ENCODE measurements around the gene TOMM34. TPM values are rescaled to one million over a fixed set of nuclear protein-coding genes. Genes with fewer than 3 reads are reported as not detected.

Gene TOMM34, protein sequence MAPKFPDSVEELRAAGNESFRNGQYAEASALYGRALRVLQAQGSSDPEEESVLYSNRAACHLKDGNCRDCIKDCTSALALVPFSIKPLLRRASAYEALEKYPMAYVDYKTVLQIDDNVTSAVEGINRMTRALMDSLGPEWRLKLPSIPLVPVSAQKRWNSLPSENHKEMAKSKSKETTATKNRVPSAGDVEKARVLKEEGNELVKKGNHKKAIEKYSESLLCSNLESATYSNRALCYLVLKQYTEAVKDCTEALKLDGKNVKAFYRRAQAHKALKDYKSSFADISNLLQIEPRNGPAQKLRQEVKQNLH
- total RNA-seq (16.8 TPM), polyA plus RNA-seq (20.0 TPM)
- long read RNA-seq, donor 1, partial matches to known transcripts = 0 of 1 reads
- long read RNA-seq, donor 1, other reads (novel, unspliced or antisense) = 0 of 1 reads
- long read RNA-seq, donor 2, transcript TOMM34-201 (7 exons, 2,062 nt) = major isoform, 13 of 73 reads
- long read RNA-seq, donor 2, partial matches to known transcripts = 46 of 73 reads
- long read RNA-seq, donor 2, other reads (novel, unspliced or antisense) = 14 of 73 reads
- long read RNA-seq, donor 3, transcript TOMM34-201 (7 exons, 2,062 nt) = major isoform, 7 of 14 reads
- long read RNA-seq, donor 3, partial matches to known transcripts = 7 of 14 reads
- long read RNA-seq, donor 3, other reads (novel, unspliced or antisense) = 0 of 14 reads
- long read RNA-seq, donor 4, transcript TOMM34-201 (7 exons, 2,062 nt) = major isoform, 7 of 14 reads
- long read RNA-seq, donor 4, partial matches to known transcripts = 7 of 14 reads
- long read RNA-seq, donor 4, other reads (novel, unspliced or antisense) = 0 of 14 reads
- long read RNA-seq, donor 5, transcript TOMM34-201 (7 exons, 2,062 nt) = major isoform, 20 of 31 reads
- long read RNA-seq, donor 5, partial matches to known transcripts = 11 of 31 reads
- long read RNA-seq, donor 5, other reads (novel, unspliced or antisense) = 0 of 31 reads
- long read RNA-seq, donor 6, transcript TOMM34-201 (7 exons, 2,062 nt) = major isoform, 8 of 18 reads
- long read RNA-seq, donor 6, partial matches to known transcripts = 10 of 18 reads
- long read RNA-seq, donor 6, other reads (novel, unspliced or antisense) = 0 of 18 reads
- long read RNA-seq, donor 7, transcript TOMM34-201 (7 exons, 2,062 nt) = major isoform, 12 of 18 reads
- long read RNA-seq, donor 7, partial matches to known transcripts = 6 of 18 reads
- long read RNA-seq, donor 7, other reads (novel, unspliced or antisense) = 0 of 18 reads
- long read RNA-seq, donor 8, partial matches to known transcripts = 0 of 1 reads
- long read RNA-seq, donor 8, other reads (novel, unspliced or antisense) = 0 of 1 reads
- long read RNA-seq, donor 9, transcript TOMM34-201 (7 exons, 2,062 nt) = major isoform, 11 of 11 reads
- long read RNA-seq, donor 9, partial matches to known transcripts = 0 of 11 reads
- long read RNA-seq, donor 9, other reads (novel, unspliced or antisense) = 0 of 11 reads
- long read RNA-seq, donor 10, transcript TOMM34-201 (7 exons, 2,062 nt) = major isoform, 5 of 5 reads
- long read RNA-seq, donor 10, partial matches to known transcripts = 0 of 5 reads
- long read RNA-seq, donor 10, other reads (novel, unspliced or antisense) = 0 of 5 reads

DNA sequence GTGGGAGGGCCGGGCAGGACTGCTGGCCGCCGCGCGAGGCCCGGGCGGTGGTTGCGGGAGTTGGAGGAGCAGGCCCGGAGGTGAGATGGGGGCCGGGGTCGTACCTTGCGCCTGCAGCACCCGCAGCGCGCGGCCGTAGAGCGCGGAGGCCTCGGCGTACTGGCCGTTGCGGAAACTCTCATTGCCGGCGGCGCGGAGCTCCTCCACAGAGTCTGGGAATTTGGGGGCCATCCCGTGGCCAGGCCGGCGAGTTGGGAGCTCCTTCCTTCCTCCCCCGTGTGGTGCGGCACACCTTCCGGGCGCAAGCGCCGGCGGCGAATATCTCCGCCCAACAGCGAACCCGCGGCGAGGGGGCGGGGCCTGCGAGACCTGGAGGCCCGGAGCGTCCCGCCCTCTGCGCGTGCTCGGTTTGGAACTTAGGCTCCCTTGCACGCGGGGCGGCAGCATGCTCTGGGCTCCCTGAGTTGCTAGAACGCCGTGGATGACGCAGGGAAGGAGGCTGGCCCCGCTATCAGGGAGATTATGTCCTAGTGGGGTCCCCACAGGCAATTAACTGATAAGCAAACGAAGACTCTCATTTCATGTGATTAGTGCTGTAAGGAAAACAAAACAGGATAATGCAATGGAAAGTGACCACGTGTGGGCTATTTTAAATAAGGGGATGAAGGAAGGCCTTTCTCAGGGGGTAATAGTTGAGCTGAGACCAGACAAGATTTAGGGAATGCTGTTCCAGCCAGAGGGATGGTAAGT lies at the start of gene TOMM34:
TOMM34 (minus strand) TSS at position 295 of the 750 bp plus-strand sequence; CDS start at position 231, 64 bp downstream.
- WGBS = under 1% methylated on average over 60 of the region's 60 CpGs
- Histone ChIP-seq H3K4me1 (ENCODE audit: control insufficient read depth in 2 of 2, insufficient read depth in 2 of 2, low read length in 2 of 2) (peaks cover 14 to 20% of the 10 kb centered on the region in 2 donors), H3K27ac (ENCODE audit: low read depth in 1 of 2, low read length in 1 of 2) (peak within 1 kb of the TSS; percentile 71 to 85)

DNA sequence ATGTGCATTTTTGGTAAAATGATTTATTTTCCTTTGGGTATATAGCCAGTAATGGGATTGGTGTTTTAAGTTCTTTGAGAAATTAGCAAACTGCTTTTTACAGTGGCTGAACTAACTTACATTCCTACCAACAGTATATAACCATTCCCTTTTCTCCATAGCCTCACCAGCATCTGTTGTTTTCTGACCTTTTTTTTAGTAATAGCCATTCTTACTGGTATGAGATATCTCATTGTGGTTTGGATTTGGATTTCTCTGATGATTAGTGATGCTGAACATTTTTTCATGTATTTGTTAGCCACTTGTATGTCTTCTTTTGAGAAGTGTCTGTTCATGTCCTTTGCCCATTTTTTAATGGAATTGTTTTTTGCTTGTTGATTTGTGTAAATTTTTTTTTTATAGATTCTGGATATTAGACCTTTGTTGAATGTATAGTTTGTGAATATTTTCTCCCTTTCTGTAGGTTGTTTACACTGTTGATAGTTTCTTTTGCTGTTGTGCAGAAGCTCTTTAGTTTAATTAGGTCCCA lies 48.4 kb upstream of the TOMM34 start:
- H3K4me3 ChIP-seq (ENCODE audit: low read length in 2 of 2) = no peak overlapping the region
- peaks cover 19 to 39% of the 10 kb centered on the region in 2 donors for H3K36me3 ChIP-seq (ENCODE audit: control insufficient read depth in 2 of 2, insufficient read depth in 2 of 2, low read length in 1 of 2)

More for the DNA sequence above, at the start of gene TOMM34:
- Histone ChIP-seq H3K9me3 (ENCODE audit: control insufficient read depth in 2 of 2, insufficient read depth in 1 of 2, low read length in 1 of 2) (no peaks in the 10 kb centered on the region), H3K4me3 (ENCODE audit: low read length in 2 of 2) (peak within 1 kb of the TSS; percentile 72 to 88), H3K27me3 (ENCODE audit: control insufficient read depth in 2 of 2, insufficient read depth in 1 of 2, low read length in 1 of 2) (no peaks in the 10 kb centered on the region), H3K36me3 (ENCODE audit: control insufficient read depth in 2 of 2, insufficient read depth in 2 of 2, low read length in 1 of 2) (peaks cover 16 to 19% of the 10 kb centered on the region in 2 donors)
- peak in 8 of 9 donors; percentile 85 to 96 (median 92) for DNase-seq (ENCODE audit: low read depth in 6 of 9, low spot score in 9 of 9)

DNA sequence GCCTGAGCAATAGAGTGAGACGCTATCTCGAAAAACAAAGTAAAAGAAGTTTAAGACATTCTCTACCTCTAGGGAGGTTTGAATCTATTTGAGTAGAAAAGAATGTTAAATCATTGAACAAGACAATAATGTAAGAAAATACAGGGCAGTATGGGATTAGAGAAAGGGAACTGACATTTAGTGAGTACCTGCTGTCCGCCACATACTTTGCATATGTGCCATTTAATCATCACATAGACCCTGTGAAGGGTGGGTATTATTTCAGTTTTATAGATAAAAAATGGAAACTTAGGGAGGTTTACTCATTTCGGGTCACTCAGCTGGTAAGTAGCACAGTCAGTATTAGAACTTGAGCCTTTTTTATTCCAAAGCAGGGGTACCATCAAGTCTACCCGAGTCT lies 37.5 kb upstream of the TOMM34 start:
- no peaks in the 10 kb centered on the region for H3K9me3 ChIP-seq (ENCODE audit: control insufficient read depth in 2 of 2, insufficient read depth in 1 of 2, low read length in 1 of 2)
- WGBS = 96% methylated on average over 5 of the region's 5 CpGs
- no peaks in the 10 kb centered on the region for H3K27me3 ChIP-seq (ENCODE audit: control insufficient read depth in 2 of 2, insufficient read depth in 1 of 2, low read length in 1 of 2)
- no peak overlapping the region for H3K4me3 ChIP-seq (ENCODE audit: low read length in 2 of 2)
- H3K36me3 ChIP-seq (ENCODE audit: control insufficient read depth in 2 of 2, insufficient read depth in 2 of 2, low read length in 1 of 2) = peaks cover 35 to 66% of the 10 kb centered on the region in 2 donors
- H3K4me1 ChIP-seq (ENCODE audit: control insufficient read depth in 2 of 2, insufficient read depth in 2 of 2, low read length in 2 of 2) = no peaks in the 10 kb centered on the region
- DNase-seq (ENCODE audit: low read depth in 6 of 9, low spot score in 9 of 9) = no peak
- H3K27ac ChIP-seq (ENCODE audit: low read depth in 1 of 2, low read length in 1 of 2) = no peak overlapping the region

More for the DNA sequence above, 48.4 kb upstream of the TOMM34 start:
- Histone ChIP-seq H3K9me3 (ENCODE audit: control insufficient read depth in 2 of 2, insufficient read depth in 1 of 2, low read length in 1 of 2) (no peaks in the 10 kb centered on the region), H3K4me1 (ENCODE audit: control insufficient read depth in 2 of 2, insufficient read depth in 2 of 2, low read length in 2 of 2) (no peaks in the 10 kb centered on the region), H3K27me3 (ENCODE audit: control insufficient read depth in 2 of 2, insufficient read depth in 1 of 2, low read length in 1 of 2) (no peaks in the 10 kb centered on the region), H3K27ac (ENCODE audit: low read depth in 1 of 2, low read length in 1 of 2) (no peak overlapping the region)
- no peak for DNase-seq (ENCODE audit: low read depth in 6 of 9, low spot score in 9 of 9)

DNA sequence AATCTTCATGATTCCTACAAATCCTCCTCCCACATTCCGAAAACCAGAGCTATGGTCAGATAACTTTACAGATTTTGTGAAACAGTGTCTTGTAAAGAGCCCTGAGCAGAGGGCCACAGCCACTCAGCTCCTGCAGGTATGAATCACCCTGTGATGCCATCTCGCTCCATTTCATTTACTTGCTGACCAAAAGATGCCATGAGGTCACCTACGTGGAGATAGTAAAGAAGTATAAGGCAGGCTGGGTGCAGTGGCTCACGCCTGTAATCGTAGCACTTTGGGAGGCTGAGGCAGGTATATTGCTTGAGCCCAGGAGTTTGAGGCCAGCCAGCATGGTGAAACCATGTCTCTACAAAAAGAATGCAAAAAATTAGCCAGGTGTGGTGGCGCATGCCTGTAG lies 37.0 kb upstream of the TOMM34 start:
- Histone ChIP-seq H3K4me1 (ENCODE audit: control insufficient read depth in 2 of 2, insufficient read depth in 2 of 2, low read length in 2 of 2) (no peaks in the 10 kb centered on the region), H3K4me3 (ENCODE audit: low read length in 2 of 2) (no peak overlapping the region), H3K36me3 (ENCODE audit: control insufficient read depth in 2 of 2, insufficient read depth in 2 of 2, low read length in 1 of 2) (peaks cover 38 to 67% of the 10 kb centered on the region in 2 donors), H3K27me3 (ENCODE audit: control insufficient read depth in 2 of 2, insufficient read depth in 1 of 2, low read length in 1 of 2) (no peaks in the 10 kb centered on the region), H3K27ac (ENCODE audit: low read depth in 1 of 2, low read length in 1 of 2) (no peak overlapping the region), H3K9me3 (ENCODE audit: control insufficient read depth in 2 of 2, insufficient read depth in 1 of 2, low read length in 1 of 2) (no peaks in the 10 kb centered on the region)
- WGBS = 99% methylated on average over 6 of the region's 6 CpGs
- no peak for DNase-seq (ENCODE audit: low read depth in 6 of 9, low spot score in 9 of 9)

DNA sequence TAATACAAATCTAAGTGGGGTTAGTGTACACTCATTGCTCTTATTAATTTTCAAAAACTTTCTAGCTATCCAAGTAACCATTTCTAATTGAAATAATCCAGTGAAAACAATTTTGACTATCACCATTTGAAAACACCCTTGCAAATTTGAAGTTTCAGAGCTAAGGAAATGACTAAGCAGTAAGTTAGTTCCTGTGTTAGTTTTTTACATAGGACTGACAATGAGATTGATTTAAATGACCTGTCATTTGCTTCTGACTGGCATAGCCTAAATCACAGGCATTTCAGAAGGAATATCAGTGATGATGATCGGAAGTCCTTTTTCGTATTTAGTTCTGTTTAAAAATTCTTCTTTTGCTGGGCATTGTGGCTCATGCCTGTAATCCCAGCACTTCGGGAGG lies 33.1 kb upstream of the TOMM34 start:
- no peaks in the 10 kb centered on the region for H3K4me1 ChIP-seq (ENCODE audit: control insufficient read depth in 2 of 2, insufficient read depth in 2 of 2, low read length in 2 of 2)
- H3K27me3 ChIP-seq (ENCODE audit: control insufficient read depth in 2 of 2, insufficient read depth in 1 of 2, low read length in 1 of 2) = no peaks in the 10 kb centered on the region
- no peak overlapping the region for H3K4me3 ChIP-seq (ENCODE audit: low read length in 2 of 2)
- no peak overlapping the region for H3K27ac ChIP-seq (ENCODE audit: low read depth in 1 of 2, low read length in 1 of 2)
- H3K36me3 ChIP-seq (ENCODE audit: control insufficient read depth in 2 of 2, insufficient read depth in 2 of 2, low read length in 1 of 2) = peaks cover 24 to 44% of the 10 kb centered on the region in 2 donors
- H3K9me3 ChIP-seq (ENCODE audit: control insufficient read depth in 2 of 2, insufficient read depth in 1 of 2, low read length in 1 of 2) = no peaks in the 10 kb centered on the region
- DNase-seq (ENCODE audit: low read depth in 6 of 9, low spot score in 9 of 9) = no peak
- 69% methylated on average over 3 of the region's 3 CpGs for WGBS

DNA sequence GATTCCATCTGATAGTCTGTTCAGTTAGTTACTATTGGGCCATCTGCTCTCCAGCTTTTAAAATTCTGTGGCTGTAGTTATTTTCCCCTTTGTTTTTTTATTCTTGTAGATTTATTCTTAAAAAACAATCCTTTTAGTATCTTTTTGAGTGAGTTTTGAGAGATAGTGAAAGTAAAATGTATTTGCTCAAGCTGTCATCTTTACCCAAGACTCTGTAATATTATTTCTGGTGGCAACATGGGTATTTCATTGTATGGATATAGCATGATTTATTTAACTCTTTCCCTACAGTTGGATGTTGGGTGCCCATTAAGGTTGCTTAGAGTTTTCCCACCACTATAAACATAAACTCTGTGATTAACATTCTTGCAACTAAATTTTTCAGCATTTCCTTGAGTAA lies 30.8 kb upstream of the TOMM34 start:
- Histone ChIP-seq H3K9me3 (ENCODE audit: control insufficient read depth in 2 of 2, insufficient read depth in 1 of 2, low read length in 1 of 2) (no peaks in the 10 kb centered on the region), H3K4me3 (ENCODE audit: low read length in 2 of 2) (no peak overlapping the region), H3K27me3 (ENCODE audit: control insufficient read depth in 2 of 2, insufficient read depth in 1 of 2, low read length in 1 of 2) (no peaks in the 10 kb centered on the region), H3K27ac (ENCODE audit: low read depth in 1 of 2, low read length in 1 of 2) (peak overlapping the region in 1 of 2 donors; percentile 8), H3K36me3 (ENCODE audit: control insufficient read depth in 2 of 2, insufficient read depth in 2 of 2, low read length in 1 of 2) (peaks cover 16 to 42% of the 10 kb centered on the region in 2 donors), H3K4me1 (ENCODE audit: control insufficient read depth in 2 of 2, insufficient read depth in 2 of 2, low read length in 2 of 2) (no peaks in the 10 kb centered on the region)
- no peak for DNase-seq (ENCODE audit: low read depth in 6 of 9, low spot score in 9 of 9)

DNA sequence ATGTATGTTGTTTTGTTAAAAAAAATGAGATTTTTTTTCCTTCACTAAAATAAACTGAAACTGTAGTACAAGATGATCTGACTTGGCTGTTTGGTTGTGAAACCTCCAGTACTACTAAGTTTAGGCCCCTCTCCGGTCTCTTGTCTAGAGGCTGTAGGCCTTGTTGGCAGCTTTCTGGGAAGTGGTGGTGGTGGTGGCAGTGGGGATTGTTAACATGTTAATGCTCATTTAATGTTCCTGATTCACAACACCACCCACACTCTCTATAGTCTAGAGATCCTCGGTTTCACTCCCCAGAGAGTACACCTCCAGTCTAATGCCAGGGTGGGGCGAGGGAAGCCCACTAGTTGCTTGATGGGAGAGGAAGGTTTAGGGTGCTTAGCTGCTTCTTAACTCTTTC lies 30.2 kb upstream of the TOMM34 start:
- H3K27me3 ChIP-seq (ENCODE audit: control insufficient read depth in 2 of 2, insufficient read depth in 1 of 2, low read length in 1 of 2) = no peaks in the 10 kb centered on the region
- H3K9me3 ChIP-seq (ENCODE audit: control insufficient read depth in 2 of 2, insufficient read depth in 1 of 2, low read length in 1 of 2) = no peaks in the 10 kb centered on the region
- H3K27ac ChIP-seq (ENCODE audit: low read depth in 1 of 2, low read length in 1 of 2) = peak overlapping the region; percentile 8 to 42
- no peaks in the 10 kb centered on the region for H3K4me1 ChIP-seq (ENCODE audit: control insufficient read depth in 2 of 2, insufficient read depth in 2 of 2, low read length in 2 of 2)
- 68% methylated on average over 3 of the region's 3 CpGs for WGBS
- no peak overlapping the region for H3K4me3 ChIP-seq (ENCODE audit: low read length in 2 of 2)
- DNase-seq (ENCODE audit: low read depth in 6 of 9, low spot score in 9 of 9) = no peak
- H3K36me3 ChIP-seq (ENCODE audit: control insufficient read depth in 2 of 2, insufficient read depth in 2 of 2, low read length in 1 of 2) = peaks cover 19 to 41% of the 10 kb centered on the region in 2 donors
